ENCODE measurements around the gene MAGOHB.

GRCh38 chr12:10567813-10568212, 45.6 kb downstream of the MAGOHB start:
- TF ChIP-seq, protein P1, sequence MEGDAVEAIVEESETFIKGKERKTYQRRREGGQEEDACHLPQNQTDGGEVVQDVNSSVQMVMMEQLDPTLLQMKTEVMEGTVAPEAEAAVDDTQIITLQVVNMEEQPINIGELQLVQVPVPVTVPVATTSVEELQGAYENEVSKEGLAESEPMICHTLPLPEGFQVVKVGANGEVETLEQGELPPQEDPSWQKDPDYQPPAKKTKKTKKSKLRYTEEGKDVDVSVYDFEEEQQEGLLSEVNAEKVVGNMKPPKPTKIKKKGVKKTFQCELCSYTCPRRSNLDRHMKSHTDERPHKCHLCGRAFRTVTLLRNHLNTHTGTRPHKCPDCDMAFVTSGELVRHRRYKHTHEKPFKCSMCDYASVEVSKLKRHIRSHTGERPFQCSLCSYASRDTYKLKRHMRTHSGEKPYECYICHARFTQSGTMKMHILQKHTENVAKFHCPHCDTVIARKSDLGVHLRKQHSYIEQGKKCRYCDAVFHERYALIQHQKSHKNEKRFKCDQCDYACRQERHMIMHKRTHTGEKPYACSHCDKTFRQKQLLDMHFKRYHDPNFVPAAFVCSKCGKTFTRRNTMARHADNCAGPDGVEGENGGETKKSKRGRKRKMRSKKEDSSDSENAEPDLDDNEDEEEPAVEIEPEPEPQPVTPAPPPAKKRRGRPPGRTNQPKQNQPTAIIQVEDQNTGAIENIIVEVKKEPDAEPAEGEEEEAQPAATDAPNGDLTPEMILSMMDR (IDR thresholded peaks at IDR 0.05), result no peak
- TF ChIP-seq, protein P2, sequence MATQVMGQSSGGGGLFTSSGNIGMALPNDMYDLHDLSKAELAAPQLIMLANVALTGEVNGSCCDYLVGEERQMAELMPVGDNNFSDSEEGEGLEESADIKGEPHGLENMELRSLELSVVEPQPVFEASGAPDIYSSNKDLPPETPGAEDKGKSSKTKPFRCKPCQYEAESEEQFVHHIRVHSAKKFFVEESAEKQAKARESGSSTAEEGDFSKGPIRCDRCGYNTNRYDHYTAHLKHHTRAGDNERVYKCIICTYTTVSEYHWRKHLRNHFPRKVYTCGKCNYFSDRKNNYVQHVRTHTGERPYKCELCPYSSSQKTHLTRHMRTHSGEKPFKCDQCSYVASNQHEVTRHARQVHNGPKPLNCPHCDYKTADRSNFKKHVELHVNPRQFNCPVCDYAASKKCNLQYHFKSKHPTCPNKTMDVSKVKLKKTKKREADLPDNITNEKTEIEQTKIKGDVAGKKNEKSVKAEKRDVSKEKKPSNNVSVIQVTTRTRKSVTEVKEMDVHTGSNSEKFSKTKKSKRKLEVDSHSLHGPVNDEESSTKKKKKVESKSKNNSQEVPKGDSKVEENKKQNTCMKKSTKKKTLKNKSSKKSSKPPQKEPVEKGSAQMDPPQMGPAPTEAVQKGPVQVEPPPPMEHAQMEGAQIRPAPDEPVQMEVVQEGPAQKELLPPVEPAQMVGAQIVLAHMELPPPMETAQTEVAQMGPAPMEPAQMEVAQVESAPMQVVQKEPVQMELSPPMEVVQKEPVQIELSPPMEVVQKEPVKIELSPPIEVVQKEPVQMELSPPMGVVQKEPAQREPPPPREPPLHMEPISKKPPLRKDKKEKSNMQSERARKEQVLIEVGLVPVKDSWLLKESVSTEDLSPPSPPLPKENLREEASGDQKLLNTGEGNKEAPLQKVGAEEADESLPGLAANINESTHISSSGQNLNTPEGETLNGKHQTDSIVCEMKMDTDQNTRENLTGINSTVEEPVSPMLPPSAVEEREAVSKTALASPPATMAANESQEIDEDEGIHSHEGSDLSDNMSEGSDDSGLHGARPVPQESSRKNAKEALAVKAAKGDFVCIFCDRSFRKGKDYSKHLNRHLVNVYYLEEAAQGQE (IDR thresholded peaks at IDR 0.05), result no peak
- no peak for TF ChIP-seq NPAS2 (CRISPR knock-in tag; IDR thresholded peaks at IDR 0.05; ENCODE audit: borderline replicate concordance)
- no peak for TF ChIP-seq EP300 (IDR thresholded peaks at IDR 0.05)
- TF ChIP-seq MAX (IDR thresholded peaks at IDR 0.05), result no peak
- TF ChIP-seq FOXS1 (CRISPR knock-in tag; IDR thresholded peaks at IDR 0.05), result no peak
- no peak for TF ChIP-seq POLR2A (IDR thresholded peaks at IDR 0.05; ENCODE audit: low read length)
- TF ChIP-seq ELK1 (IDR thresholded peaks at IDR 0.05; ENCODE audit: low read depth, low read length), result no peak
- TF ChIP-seq RCOR1 (IDR thresholded peaks at IDR 0.05; ENCODE audit: low read depth, low read length), result no peak
- TF ChIP-seq ZC3H11A (IDR thresholded peaks at IDR 0.05), result no peak
- TF ChIP-seq RFX5 (IDR thresholded peaks at IDR 0.05), result no peak
- TF ChIP-seq MAFK (IDR thresholded peaks at IDR 0.05; ENCODE audit: partially characterized antibody), result no peak
